ENCODE data around the gene SPRED1. TPM values are rescaled to one million over a fixed set of nuclear protein-coding genes. Genes with fewer than 3 reads are reported as not detected.
"Not testable (repeated sequence)": the region's sequence is repeated elsewhere in the genome, so short reads cannot be mapped to it uniquely, and the experiment has no call there.

The SPRED1 gene
- total RNA-seq, 1 donor from 2014 or later = 43.6 TPM

DNA sequence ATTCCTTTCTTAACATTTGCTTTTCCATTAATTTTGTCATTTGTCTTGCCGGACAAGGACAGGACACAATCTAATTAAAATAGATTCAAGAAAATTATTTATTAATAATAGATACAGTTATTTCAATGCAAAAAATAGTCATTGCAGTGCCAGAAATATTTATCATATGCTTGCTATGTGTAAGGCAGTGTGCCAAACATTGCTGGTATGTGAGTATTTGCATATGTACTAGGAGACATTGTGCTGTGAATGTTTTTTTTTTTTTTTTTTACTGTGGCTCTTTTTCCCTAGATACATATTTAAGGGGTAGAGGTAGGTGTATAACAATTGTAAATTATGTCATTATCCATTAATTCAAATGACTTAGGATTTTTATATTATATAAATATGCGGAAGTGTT is 23.3 kb downstream of the SPRED1 start:
- DNase-seq (ENCODE audit: low spot score) = no peak

DNA sequence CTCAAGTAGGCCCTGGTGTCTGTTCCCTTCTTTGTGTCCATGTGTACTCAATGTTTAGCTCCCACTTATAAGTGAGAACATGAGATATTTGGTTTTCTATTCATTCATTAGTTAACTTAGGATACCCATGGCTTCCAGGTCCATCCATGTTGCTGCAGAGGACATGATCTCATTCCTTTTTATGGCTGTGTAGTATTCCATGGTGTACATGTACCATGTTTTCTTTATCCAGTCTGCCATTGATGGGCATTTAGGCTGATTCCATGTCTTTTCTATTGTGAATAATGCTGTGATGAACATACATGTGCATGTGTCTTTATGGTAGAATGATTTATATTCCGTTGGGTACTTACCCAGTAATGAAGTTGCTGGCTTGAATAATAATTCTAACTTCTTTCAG is 24.6 kb downstream of the SPRED1 start:
- DNase-seq (ENCODE audit: low spot score) = not testable (repeated sequence)

DNA sequence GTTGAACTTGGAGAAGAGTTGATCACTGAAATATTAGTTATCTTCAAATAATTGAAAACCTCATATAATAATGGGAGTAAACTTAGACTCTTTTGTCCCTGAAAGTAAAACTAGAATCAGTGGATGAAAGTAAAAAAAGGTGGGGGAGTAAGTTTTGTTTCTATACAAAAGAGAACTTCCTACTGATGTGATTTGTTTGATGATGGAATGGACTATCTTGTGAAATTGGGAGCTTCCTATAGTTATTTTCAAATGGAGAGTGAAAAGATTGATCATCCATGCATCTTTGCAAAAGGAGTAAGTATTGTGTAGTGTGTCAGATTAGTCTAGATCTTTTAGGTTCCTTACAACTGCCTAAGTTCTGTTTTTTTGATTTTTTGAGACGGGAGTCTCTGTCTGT is 28.4 kb downstream of the SPRED1 start:
- no peak for DNase-seq (ENCODE audit: low spot score)

DNA sequence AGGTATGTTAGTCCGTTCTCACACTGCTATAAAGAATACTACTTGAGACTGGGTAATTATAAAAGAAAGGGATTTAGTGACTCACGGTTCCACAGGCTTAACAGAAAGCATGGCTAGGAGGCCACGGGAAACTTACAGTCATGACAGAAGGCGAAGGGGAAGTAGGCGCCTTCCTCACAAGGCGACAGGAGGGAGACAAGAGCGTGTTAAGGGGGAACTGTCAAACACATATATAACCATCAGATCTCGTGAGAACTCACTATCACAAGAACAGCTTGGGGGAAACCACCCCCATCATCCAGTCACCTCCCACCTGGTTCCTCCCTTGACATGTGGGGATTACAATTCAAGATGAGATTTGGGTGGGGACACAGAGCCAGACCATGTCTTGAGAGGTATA is 30.4 kb downstream of the SPRED1 start:
- no peak for DNase-seq (ENCODE audit: low spot score)

DNA sequence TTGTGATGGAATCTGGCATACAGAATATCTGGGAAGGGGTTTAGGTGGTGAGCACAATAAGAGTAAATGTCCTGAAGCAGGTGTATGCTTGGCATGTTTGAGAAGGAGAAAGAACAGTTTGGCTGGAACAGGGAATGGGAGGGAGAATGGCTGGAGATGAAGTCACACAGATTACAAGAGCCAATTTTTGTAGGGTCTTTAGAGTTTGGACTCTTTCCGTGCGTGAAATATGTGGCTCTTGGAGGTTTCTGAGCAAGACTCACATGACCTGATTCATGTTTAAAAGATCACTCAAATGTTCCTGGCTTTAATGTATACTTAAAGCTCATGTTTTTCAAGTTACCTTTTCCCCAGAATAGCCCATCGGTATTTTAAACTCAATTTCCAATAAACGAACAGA is 32.8 kb downstream of the SPRED1 start:
- DNase-seq (ENCODE audit: low spot score) = no peak

DNA sequence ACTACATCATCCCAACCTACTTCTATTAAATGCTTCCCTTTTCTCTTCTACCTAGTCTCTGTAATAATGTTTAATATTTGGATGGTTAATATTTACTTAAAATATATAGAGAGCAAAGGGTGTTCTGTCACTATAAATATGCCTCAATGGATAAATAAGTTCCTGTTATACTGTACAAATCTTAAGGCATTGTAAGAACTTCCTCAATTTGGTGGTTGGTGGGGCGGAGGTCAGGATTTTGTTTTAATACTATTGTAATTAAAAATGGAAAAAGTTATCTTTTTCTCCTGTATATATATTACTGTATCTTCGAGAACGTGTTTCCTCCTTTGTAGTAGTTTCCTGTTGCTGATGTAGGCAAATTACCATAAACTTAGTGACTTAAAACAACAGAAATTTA is 41.5 kb downstream of the SPRED1 start:
- DNase-seq (ENCODE audit: low spot score) = no peak

DNA sequence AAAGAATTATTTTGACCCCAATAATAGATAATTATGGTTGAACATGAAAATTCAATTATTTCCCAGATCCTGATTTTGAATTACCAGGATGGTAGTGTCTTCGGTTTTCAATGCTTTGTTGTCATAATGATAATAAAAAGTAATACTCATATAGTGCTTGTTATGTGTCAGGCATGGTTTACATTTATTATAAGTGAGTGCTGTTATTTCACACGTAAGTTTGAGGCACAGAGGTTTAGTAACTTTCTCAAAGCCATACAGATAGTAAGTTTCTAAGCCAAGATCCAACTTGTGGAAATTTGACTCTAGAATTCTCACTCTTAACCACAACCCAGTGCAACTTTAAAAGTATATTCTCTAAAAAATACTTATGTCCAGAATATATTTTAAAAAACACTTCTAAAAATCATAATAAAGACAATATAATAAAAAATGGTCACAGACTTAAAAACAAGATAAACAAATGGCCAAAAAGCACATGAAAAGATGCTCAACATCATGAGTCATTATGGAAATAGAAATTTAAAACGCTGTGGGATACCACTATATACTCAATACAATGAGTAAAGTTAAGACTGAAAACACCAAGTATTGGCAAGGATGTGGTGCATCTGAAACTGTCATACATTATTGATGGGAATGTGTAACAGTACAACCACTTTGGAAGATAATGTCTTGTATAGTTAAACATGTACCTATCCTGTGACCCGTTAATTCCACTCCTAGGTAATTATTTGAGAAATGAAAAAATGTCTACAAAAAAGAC is 45.2 kb downstream of the SPRED1 start:
- DNase-seq (ENCODE audit: low spot score) = no peak

DNA sequence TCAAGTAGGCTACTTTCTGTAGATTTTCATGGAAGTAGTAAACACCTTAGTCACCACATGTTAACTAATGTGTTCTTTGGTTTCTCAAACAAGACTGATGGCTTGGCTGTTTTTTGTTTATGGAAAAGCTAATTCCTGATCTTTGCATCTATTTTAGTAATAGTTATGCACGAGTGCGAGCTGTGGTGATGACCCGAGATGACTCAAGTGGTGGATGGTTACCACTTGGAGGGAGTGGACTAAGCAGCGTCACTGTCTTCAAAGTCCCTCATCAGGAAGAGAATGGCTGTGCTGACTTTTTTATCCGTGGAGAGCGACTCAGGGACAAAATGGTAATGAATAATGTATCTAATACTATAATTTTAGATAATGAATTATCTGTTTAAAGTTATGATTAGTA is 46.6 kb downstream of the SPRED1 start:
- no peak for DNase-seq (ENCODE audit: low spot score)

DNA sequence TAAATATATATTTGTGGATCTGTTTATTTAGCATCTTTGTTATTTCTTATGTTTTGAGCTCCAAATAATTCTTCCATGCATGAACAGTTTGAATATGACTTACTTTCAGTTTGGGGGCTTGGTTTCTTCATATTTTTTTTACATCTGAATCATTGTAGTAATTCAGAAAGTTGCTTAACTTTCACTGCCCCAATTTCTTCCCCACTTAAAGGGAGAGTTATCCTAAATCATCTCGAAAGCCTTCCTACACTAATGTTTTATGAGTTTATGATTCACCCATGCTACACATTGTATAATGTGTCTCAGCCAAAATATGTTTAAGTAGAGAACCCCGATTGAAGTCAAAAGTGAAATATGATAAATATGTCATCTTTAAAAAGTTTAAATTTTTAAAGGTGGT is 47.8 kb downstream of the SPRED1 start:
- DNase-seq (ENCODE audit: low spot score) = no peak

DNA sequence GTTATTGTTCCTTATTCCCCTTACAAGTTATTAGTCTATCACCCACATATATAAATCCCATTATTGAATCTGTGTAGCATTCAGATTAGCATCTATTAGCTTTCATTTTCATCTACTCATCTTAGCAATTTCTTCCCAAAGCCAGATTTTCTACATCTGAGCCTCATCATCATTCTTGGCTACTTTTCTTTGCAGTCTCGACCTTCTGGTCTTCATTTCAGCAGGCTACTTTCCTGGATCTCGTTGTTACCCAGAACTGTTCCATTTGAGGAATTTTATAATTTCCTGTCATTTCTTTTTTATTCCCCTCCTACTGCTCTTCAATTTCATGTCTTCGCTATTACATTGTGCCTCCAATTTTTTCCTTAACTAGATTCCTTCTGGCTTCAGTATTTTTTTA is 51.8 kb downstream of the SPRED1 start:
- DNase-seq (ENCODE audit: low spot score) = no peak

DNA sequence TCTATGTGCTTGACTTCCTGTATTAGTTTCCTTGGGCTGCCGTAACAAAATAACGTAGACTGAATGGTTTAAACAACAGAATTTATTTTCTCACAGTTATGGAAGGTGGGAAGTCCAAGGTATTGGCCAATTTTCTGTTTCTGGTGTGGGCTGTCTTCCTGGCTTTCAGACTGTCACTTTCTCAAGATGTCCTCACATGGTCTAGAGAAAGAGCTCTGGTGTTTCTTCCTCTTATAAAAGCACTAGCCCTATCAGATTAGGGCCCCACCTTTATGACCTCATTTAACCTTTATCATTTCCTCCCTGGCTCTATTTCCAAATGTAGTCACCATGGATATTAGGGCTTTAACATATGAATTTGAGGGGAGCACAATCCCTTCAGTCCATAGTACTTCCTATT is 54.6 kb downstream of the SPRED1 start:
- no peak for DNase-seq (ENCODE audit: low spot score)

DNA sequence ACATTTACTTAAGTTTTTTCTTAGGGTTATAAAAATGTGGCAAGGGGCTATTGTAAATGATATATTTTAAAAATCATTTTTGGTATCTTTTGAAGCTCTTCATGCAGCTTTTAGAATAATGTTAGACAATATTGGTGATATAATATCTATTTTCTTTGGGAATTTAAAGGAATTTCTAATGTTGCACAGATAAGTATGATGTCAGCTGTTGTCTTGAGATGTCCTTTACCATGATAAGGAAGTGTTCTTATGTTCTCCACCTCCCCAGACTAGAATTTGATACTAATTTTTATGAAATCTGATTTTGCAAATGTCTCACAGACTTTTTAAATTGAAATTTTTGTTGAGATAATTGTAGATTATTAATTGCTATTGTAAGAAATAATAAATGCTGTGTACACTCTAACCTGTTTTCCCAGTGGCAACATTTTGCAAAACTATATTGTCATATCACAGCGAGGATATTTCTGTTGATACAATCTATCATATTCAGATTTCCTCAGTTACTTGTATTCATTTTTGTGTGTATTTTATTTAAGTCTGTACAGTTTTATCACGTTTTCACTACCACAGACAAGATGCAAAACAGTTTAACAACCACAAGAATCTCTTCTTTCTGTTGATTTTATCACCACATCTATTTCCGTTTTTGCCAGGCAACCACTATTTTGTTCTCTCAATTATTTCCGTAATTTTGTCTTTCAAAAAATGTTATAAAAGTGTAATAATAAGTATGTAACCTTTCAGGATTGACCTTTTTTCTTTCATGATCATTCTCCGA is 55.4 kb downstream of the SPRED1 start:
- DNase-seq (ENCODE audit: low spot score) = no peak

DNA sequence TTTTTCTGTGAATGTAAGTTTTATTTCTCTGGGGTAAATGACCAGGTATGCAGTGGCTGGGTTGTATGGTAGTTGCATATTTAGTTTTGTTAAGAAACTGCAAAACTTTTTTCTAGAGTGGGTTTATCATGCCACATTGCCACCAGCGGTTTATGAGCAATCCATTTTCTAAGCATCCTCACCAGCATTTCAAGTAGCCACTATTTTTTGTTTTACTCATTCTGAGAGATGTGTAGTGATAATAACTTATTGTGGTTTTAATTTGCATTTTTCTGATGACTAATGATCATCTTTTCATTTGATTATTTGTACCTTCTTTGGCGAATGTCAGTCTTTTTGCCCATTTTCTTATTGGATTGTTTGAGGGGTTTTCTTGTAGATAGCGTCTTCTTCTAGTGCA is 56.2 kb downstream of the SPRED1 start:
- no peak for DNase-seq (ENCODE audit: low spot score)

DNA sequence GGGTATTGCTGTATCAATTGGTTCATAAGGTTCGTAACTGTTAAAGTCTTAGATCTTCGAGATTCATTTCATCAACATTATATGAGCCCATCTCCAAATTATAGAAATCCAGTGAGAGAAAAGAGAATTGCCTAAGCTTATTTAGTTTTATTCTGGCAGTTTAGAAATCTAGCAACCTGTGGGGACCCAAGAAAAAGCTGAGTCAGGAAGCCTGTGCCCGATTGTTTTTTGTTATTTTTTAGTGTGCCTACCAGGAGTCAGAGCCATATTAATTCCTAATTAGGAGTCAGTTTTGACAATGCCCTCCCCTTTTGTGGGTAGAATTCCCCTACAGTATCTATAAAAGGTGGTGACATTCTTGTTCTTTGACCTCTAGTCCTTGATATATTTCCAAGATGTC is 59.6 kb downstream of the SPRED1 start:
- no peak for DNase-seq (ENCODE audit: low spot score)

DNA sequence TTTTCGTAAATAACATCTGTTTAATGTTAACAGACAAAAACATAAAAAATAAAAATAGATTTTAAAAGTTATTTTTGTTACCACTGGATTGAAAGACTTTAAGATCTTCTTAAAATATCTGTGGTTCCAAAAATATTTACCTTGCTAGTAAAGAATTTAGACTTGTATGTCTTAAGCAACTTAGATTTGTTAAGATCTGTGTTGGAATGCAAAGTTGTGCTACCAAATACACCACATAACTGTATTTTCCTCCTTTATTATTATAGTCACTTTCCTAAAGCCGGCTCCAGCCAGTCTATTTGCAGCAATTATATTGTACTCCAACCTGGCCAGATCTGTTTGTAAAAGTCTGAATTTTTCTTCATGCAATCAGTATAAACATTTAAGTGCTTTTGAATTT is 63.7 kb downstream of the SPRED1 start:
- no peak for DNase-seq (ENCODE audit: low spot score)

DNA sequence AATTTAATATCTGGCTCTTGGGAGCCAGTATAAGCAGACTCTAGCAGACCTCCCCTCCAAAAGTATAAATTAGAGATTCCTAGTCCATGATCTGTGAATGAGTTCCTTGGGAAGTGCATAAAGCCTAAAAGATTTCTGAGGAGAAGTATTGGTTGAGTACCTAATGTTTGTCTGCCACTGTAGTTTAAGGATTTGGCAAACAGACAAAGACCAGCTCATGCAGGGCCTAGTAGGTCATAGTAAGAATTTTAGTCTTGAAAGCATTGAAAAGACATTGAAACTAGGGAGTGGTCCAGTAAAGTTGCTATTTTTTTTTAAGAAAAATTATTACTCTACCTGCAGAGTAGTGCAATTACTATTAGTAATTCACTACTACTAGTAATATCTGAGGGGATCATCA is 67.5 kb downstream of the SPRED1 start:
- no peak for DNase-seq (ENCODE audit: low spot score)

DNA sequence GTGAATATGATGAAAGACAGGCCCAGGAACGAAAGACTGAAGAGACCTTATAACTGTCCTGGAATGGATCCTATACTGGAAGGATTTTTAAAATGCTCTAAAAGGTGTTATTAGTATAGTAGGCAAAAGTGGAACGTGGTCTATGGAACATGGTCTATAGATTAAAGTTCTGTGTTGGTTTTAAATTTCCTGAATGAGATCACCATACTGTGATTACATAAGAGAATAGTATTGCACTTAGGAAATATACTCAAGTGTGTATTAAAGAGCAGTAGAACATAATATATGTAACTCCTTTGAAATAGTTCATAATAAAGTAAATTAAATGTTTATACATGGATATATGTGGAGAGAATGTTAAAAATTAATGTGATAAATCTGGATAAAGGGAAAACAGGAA is 68.2 kb downstream of the SPRED1 start:
- DNase-seq (ENCODE audit: low spot score) = no peak

DNA sequence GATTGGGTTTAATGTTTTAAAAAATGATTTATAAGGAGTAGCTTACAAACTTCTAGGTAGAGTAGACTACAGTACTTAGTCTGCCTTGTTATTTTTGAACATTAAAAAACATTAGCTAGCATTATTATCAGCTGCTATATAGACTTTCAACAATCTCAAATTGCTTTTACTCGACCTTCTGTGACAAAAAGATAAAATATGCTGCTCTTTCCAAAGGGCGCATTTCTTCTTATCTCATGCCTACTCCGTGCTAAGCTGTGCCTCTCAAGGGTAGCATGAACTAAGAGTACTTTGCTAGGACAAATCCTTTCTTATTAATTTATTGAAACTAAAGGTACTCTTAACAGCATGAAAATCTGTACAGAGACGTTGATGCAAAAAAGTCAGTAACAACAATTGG is 71.3 kb downstream of the SPRED1 start:
- DNase-seq (ENCODE audit: low spot score) = no peak

DNA sequence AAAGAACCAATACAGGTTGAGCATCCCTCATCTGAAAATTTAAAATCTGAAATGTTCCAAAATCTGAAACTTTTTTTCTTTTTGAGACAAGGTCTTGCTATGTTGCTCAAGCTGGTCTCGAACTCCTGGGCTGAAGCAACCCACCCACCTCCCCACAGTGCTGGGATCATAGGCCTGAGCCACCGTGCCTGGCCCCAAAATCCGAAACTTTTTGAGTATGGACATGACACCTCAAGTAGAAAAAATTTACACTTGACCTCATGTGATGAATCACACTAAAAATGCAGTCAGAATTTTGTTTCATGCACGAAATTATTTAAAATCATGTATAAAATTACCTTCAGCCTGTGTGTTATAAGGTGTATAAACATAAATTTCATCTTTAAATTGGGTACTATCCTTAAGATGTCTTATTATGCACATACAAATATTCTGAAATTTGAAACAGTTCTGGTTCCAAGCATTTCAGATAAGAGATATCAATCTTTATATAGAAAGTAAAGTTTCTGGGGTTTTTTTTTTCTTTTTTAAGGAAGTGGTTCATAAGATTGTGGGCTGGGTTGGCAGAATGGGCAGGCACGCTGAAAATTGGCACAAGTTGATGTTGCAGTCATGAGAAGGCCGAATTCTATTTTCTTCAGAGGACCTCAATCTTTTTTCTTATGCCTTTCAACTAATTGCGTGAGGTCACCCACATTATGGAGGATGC is 72.5 kb downstream of the SPRED1 start:
- DNase-seq (ENCODE audit: low spot score) = no peak

DNA sequence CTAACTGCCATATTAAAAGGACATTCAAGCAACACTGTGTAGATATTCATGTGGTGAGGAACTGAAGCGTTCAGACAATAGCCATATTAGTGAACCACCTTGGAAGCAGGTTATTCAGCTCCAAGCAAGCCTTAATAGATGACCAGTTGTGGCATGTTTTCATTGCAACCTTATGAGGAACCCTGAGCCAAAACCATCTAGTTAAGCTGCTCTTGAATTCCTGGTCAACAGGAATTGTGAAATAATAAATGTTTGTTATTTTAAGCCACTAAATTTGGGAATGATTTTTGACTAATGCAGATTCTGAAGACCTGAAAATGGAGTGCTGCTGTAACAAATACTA is 73.0 kb downstream of the SPRED1 start:
- DNase-seq (ENCODE audit: low spot score) = no peak

DNA sequence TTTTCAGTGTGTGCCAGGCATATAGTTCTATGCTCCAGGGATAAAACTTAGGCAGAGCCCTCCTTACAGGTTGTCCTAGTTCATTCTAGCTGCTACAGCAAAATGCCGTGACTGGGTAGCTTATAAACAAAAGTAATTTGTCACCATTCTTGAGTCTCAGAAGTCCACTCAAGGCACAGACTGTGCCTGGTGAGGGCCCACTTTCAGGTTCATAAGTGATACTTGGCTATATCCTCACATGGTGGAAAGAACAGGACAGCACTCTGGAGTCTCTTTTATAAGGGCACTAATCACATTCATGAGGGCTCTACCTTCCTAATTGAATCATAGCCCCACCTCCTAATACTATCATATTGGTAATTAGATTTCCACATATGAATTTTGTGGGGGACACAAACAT is 80.1 kb downstream of the SPRED1 start:
- no peak for DNase-seq (ENCODE audit: low spot score)

DNA sequence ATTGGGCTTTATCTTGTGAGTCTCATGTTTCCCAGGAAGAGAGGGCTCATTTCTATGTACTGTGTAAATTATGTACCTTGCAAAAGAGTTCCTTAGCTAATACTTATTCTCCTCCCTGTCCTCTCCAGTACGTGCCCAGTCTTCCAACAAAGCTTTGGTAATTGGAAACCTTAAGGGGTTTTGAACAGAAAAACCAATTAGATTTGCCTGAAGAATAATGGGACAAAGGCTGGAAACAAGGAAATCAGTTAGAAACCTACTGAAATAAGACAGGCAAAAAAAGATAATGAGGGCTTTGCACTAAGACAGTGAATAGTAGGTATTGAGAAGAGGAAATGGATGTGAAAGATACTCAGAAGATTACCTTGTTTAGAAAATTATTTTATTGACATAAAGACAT is 82.5 kb downstream of the SPRED1 start:
- DNase-seq (ENCODE audit: low spot score) = no peak

DNA sequence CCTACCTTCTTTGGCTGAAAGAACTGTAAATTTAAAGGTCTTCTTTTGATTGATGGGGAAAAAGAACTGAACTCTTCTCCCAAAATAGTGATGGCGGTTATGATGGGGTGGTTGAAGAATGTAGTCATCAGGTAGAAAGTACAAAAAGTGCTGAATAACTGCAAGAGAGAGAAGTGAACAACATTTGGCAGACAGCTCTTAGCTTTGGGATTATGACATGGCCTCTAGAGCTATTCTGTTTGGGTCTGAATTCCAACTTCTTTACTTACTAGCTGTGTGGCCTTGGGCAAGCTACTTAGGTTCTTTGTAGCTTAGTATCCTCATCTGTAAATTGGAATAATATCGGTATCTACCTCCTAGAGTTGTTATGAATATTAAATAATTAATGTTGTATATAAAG is 91.7 kb downstream of the SPRED1 start:
- DNase-seq (ENCODE audit: low spot score) = no peak

Data from mesenteric fat pad (tissue), 1 donor.